Measurements from ENCODE around the gene IL17F.

The IL17F gene

GRCh38 chr6:52191824-52192223 lies 52.5 kb downstream of the IL17F start:
- no peak overlapping the region for H3K4me3 ChIP-seq (ENCODE audit: low read depth, low read length)

GRCh38 chr6:52190409-52190808 lies 53.9 kb downstream of the IL17F start:
- no peak overlapping the region for H3K4me3 ChIP-seq (ENCODE audit: low read depth, low read length)

GRCh38 chr6:52189974-52190373 lies 54.3 kb downstream of the IL17F start:
- H3K4me3 ChIP-seq (ENCODE audit: low read depth, low read length) = no peak overlapping the region

DNA sequence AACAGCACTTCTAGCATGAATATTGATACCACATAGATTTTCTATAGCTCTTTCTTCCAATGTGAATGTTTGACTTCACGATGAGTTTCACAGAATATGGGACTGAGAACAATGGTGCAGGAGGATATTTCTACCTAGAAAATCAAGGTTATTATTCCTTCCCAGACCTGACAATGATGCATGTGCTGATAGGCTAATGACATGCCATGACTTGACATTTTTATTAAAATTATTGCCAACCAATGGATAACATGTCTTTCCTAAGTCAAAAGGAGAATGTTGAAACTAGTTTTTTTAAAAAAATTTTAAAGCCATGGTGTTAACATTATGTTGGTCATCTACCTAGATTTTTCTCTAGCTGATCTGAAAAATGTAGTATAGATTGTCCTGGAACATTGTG lies 57.2 kb downstream of the IL17F start:
- no peak overlapping the region for H3K4me3 ChIP-seq (ENCODE audit: low read depth, low read length)
